GM21717 (cell line): Measurements from ENCODE around the gene BTBD9.
"Not testable (repeated sequence)": the region's sequence is repeated elsewhere in the genome, so short reads cannot be mapped to it uniquely, and the experiment has no call there.

ENCODE experiments used
- ATAC-seq: cut with Tn5 transposase; IDR thresholded peaks from one replicate; pipeline ENCODE4 v1.9.1; 2021; ENCODE audit warnings: mild to moderate bottlenecking, moderate library complexity; ENCODE audit not compliant: unreplicated experiment

The BTBD9 gene

GRCh38 chr6:38436726-38437465 is 202.8 kb downstream of the BTBD9 start:
- ATAC-seq, result no peak

GRCh38 chr6:38435330-38435729 is 204.4 kb downstream of the BTBD9 start:
- ATAC-seq, result no peak

GRCh38 chr6:38434051-38434450 is 205.7 kb downstream of the BTBD9 start:
- ATAC-seq, result no peak

- no peak for ATAC-seq
These were observed 207.2 kb downstream of the BTBD9 start for GRCh38 chr6:38432479-38432878.

- ATAC-seq, result no peak
These were observed 207.7 kb downstream of the BTBD9 start for GRCh38 chr6:38432079-38432478.

GRCh38 chr6:38429546-38429945 is 210.2 kb downstream of the BTBD9 start:
- ATAC-seq, result no peak

- ATAC-seq, result no peak
These were observed 212.1 kb downstream of the BTBD9 start for GRCh38 chr6:38427492-38428210.

- not testable (repeated sequence) for ATAC-seq
These were observed 213.8 kb downstream of the BTBD9 start for GRCh38 chr6:38425788-38426488.

- no peak for ATAC-seq
These were observed 216.0 kb downstream of the BTBD9 start for GRCh38 chr6:38423746-38424145.

- ATAC-seq, result no peak
These were observed 219.5 kb downstream of the BTBD9 start for GRCh38 chr6:38420207-38420606.

- ATAC-seq, result no peak
These were observed 222.2 kb downstream of the BTBD9 start for GRCh38 chr6:38417521-38417920.

GRCh38 chr6:38415231-38416005 is 224.3 kb downstream of the BTBD9 start:
- ATAC-seq, result no peak

- ATAC-seq, result no peak
These were observed 226.5 kb downstream of the BTBD9 start for GRCh38 chr6:38413102-38413800.

- ATAC-seq, result no peak
These were observed 232.5 kb downstream of the BTBD9 start for GRCh38 chr6:38407192-38407591.

GRCh38 chr6:38406096-38406495 is 233.6 kb downstream of the BTBD9 start:
- ATAC-seq, result no peak

- no peak for ATAC-seq
These were observed 234.7 kb downstream of the BTBD9 start for GRCh38 chr6:38404900-38405556.

- no peak for ATAC-seq
These were observed 235.4 kb downstream of the BTBD9 start for GRCh38 chr6:38404355-38404754.

GRCh38 chr6:38403548-38403947 is 236.2 kb downstream of the BTBD9 start:
- ATAC-seq, result no peak

- no peak for ATAC-seq
These were observed 239.0 kb downstream of the BTBD9 start for GRCh38 chr6:38400764-38401163.

- no peak for ATAC-seq
These were observed 239.6 kb downstream of the BTBD9 start for GRCh38 chr6:38400101-38400500.
